Sigmoid colon (tissue), 7 donors: ENCODE results near the gene SLC25A33. TPM values are rescaled to one million over a fixed set of nuclear protein-coding genes. Genes with fewer than 3 reads are reported as not detected.
A peak's percentile ranks its signal among the peaks of the same experiment; 100 is the strongest.

Source experiments
- DNase-seq: peaks from one replicate; pipeline ENCODE4 v3.0.0-alpha.2; 2019
- H3K27ac ChIP-seq, 4 donors: fragments of 200-600 bp; sonication (generic); one replicate each; pipeline ENCODE4 v1.5.1; 2016 to 2019; ENCODE audit warnings: mild to moderate bottlenecking in 1 of 4
- H3K27me3 ChIP-seq, 3 donors: fragments of 200-600 bp; sonication (generic); one replicate each; pipeline ENCODE4 v1.5.1; 2019; ENCODE audit warnings: mild to moderate bottlenecking in 1 of 3
- H3K36me3 ChIP-seq, 4 donors: fragments of 200-600 bp; sonication (generic); one replicate each; pipeline ENCODE4 v1.5.1; 2016 to 2019
- H3K4me1 ChIP-seq, 4 donors: fragments of 200-600 bp; sonication (generic); one replicate each; pipeline ENCODE4 v1.5.1; 2017 to 2019
- H3K4me3 ChIP-seq, 4 donors: fragments of 200-600 bp; sonication (generic); one replicate each; pipeline ENCODE4 v1.5.1; 2017 to 2019; ENCODE audit warnings: mild to moderate bottlenecking in 2 of 4, moderate library complexity in 1 of 4
- H3K9me3 ChIP-seq, 4 donors: fragments of 200-600 bp in 3 of 4; sonication (generic) in 3 of 4; one replicate each; pipeline versions ENCODE4 v1.5.1 to v1.6.1; 2013 to 2019
- CTCF ChIP-seq, 4 experiments: fragments of 450-650 bp in 3 of 4; fragments of 200-600 bp in 1 of 4; IDR thresholded peaks; one replicate each; pipeline ENCODE4 v1.5.1; 2016 to 2019; ENCODE audit warnings: antibody characterized with exemption in 4 of 4, mild to moderate bottlenecking in 3 of 4, moderate library complexity in 2 of 4
- EP300 ChIP-seq, 4 donors: sonication (generic); formaldehyde crosslinking; IDR thresholded peaks; one replicate each; pipeline ENCODE4 v1.6.1; 2017; ENCODE audit warnings: antibody characterized with exemption in 4 of 4
- POLR2A ChIP-seq, 2 donors: fragments of 450-650 bp; IDR thresholded peaks; one replicate each; pipeline ENCODE4 v1.6.1; 2016; ENCODE audit warnings: antibody characterized with exemption in 2 of 2, mild to moderate bottlenecking in 2 of 2, moderate library complexity in 2 of 2
- POLR2AphosphoS5 ChIP-seq, 4 donors: sonication (generic); formaldehyde crosslinking; IDR thresholded peaks; one replicate each; pipeline ENCODE4 v1.6.1; 2017; ENCODE audit warnings: antibody characterized with exemption in 4 of 4
- WGBS, 2 donors: extraction: QIAGEN DNeasy Blood & Tissue Kit; methylation state at CpG; one replicate each; pipeline ENCODE4 v1.1.7; 2013; 5-methylcytosine and 5-hydroxymethylcytosine counted together
- intact Hi-C: fragments of 100-400 bp; cut with DNase I; formaldehyde crosslinking; loops from one replicate; pipeline ENCODE4 v1.15.1; 2023
- polyA plus RNA-seq, 3 donors: library from polyadenylated mRNA; stranded (reverse); fragments of 200-250 nt; gene quantifications; one replicate each; pipeline ENCODE4 v1.2.3, GENCODE V29; 2013
- total RNA-seq, 4 donors: library from RNA; depleted of rRNA; stranded (reverse); fragments of >200 nt; gene quantifications; one replicate each; pipeline ENCODE4 v1.1.0, GENCODE V29; 2016
- donor health status: healthy with polysubstance abuse.
- donor health status: Bipolar disorder and iron deficiency.
- donor health status: healthy.

Gene SLC25A33
- total RNA-seq (10 to 100 TPM in 2 of 4 donors, 1 to 10 TPM in 2; 3.9 to 11.8 (median 9.0) TPM), polyA plus RNA-seq (10 to 100 TPM in 1 of 3 donors, 1 to 10 TPM in 2; 5.4 to 16.6 (median 6.2) TPM)

GRCh38 chr1:9539165-9539828, at the start of gene SLC25A33:
Gene SLC25A33 (plus strand): TSS chr1:9539465. CDS start chr1:9539692, 227 bp downstream.
- WGBS, 2 donors, result 1% methylated on average over 92 of the region's 92 CpGs
- Histone ChIP-seq H3K4me1 (peaks cover 0 to 28% (median 20%) of the 10 kb centered on the region in 4 donors), H3K4me3 (peak within 1 kb of the TSS; percentile 59 to 79 (median 73)), H3K27me3 (no peaks in the 10 kb centered on the region), H3K9me3 (no peaks in the 10 kb centered on the region), H3K36me3 (no peaks in the 10 kb centered on the region), H3K27ac (peak within 1 kb of the TSS; percentile 87 to 96 (median 92))
- TF ChIP-seq POLR2AphosphoS5 (IDR thresholded peaks at IDR 0.05) (peak; percentile 28 to 75 (median 63)), POLR2A (IDR thresholded peaks at IDR 0.05) (no peak), EP300 (IDR thresholded peaks at IDR 0.05) (peak in 2 of 4 donors; percentile 49 to 62), CTCF (IDR thresholded peaks at IDR 0.05) (no peak)
- intact Hi-C loops, result loop anchor here (2.0 to 5.0 kb wide), 3 partner anchors 20 to 50 kb away; partner anchors contain the start of gene TMEM201
- peak; percentile 99 for DNase-seq

- Histone ChIP-seq H3K27ac (no peak overlapping the region), H3K4me1 (peaks cover 0 to 10% (median 9%) of the 10 kb centered on the region in 4 donors), H3K27me3 (no peaks in the 10 kb centered on the region), H3K4me3 (no peak overlapping the region), H3K36me3 (no peaks in the 10 kb centered on the region), H3K9me3 (no peaks in the 10 kb centered on the region)
- 33 to 43% methylated on average over 20 of the region's 20 CpGs for WGBS, 2 donors
- DNase-seq, result peak; percentile 94
- intact Hi-C loops, result loop anchor here (1.0 to 5.0 kb wide), 4 partner anchors 33 to 308 kb away; no protein-coding TSS in a partner anchor
- no peak for TF ChIP-seq EP300 (IDR thresholded peaks at IDR 0.05)
- TF ChIP-seq CTCF (IDR thresholded peaks at IDR 0.05), result peak; percentile 79 to 90 (median 84)
- TF ChIP-seq POLR2AphosphoS5 (IDR thresholded peaks at IDR 0.05), result peak in 1 of 4 donors; percentile 16
Measured at GRCh38 chr1:9490605-9491339, 48.5 kb upstream of the SLC25A33 start.

GRCh38 chr1:9493326-9493725, 45.9 kb upstream of the SLC25A33 start:
- TF ChIP-seq EP300 (IDR thresholded peaks at IDR 0.05) (no peak), CTCF (IDR thresholded peaks at IDR 0.05) (no peak), POLR2AphosphoS5 (IDR thresholded peaks at IDR 0.05) (no peak), POLR2A (IDR thresholded peaks at IDR 0.05) (no peak)
- H3K36me3 ChIP-seq, result no peaks in the 10 kb centered on the region
- no peak overlapping the region for H3K4me3 ChIP-seq
- no peaks in the 10 kb centered on the region for H3K9me3 ChIP-seq
- intact Hi-C loops, result loop anchor here (5.0 kb wide), 2 partner anchors 36 to 311 kb away; no protein-coding TSS in a partner anchor
- H3K27me3 ChIP-seq, result no peaks in the 10 kb centered on the region
- H3K27ac ChIP-seq, result no peak overlapping the region
- peaks cover 0 to 10% (median 9%) of the 10 kb centered on the region in 4 donors for H3K4me1 ChIP-seq
- DNase-seq, result no peak
- WGBS, 2 donors, result 94 to 97% methylated on average over 6 of the region's 6 CpGs

- H3K27me3 ChIP-seq, result no peaks in the 10 kb centered on the region
- 8 to 9% methylated on average over 48 of the region's 48 CpGs for WGBS, 2 donors
- peaks cover 0 to 10% (median 9%) of the 10 kb centered on the region in 4 donors for H3K4me1 ChIP-seq
- intact Hi-C loops, result loop anchor here (1.0 to 5.0 kb wide), 4 partner anchors 38 to 313 kb away; partner anchors contain the start of gene SLC25A33
- no peaks in the 10 kb centered on the region for H3K36me3 ChIP-seq
- peak in 1 of 4 donors; percentile 31 for TF ChIP-seq POLR2AphosphoS5 (IDR thresholded peaks at IDR 0.05)
- peak; percentile 87 to 100 (median 91) for TF ChIP-seq CTCF (IDR thresholded peaks at IDR 0.05)
- TF ChIP-seq EP300 (IDR thresholded peaks at IDR 0.05), result no peak
- H3K9me3 ChIP-seq, result no peaks in the 10 kb centered on the region
- peak overlapping the region in 3 of 4 donors; percentile 19 to 44 (median 39) for H3K4me3 ChIP-seq
- peak; percentile 76 for DNase-seq
- H3K27ac ChIP-seq, result no peak overlapping the region
Measured at GRCh38 chr1:9494936-9495758, 44.1 kb upstream of the SLC25A33 start.
